H9 (cell line): ENCODE data around the gene MPST. TPM values are rescaled to one million over a fixed set of nuclear protein-coding genes. Genes with fewer than 3 reads are reported as not detected.
A peak's percentile ranks its signal among the peaks of the same experiment; 100 is the strongest.

ENCODE experiments used
- DNase-seq: peaks from one replicate; pipeline ENCODE4 v3.0.0-alpha.2; 2017
- H2AFZ ChIP-seq: one replicate; pipeline ENCODE4 v1.6.1; 2013; ENCODE audit warnings: mild to moderate bottlenecking, low read length, control low read depth, moderate library complexity
- H2AK5ac ChIP-seq: 2 replicates; pipeline ENCODE4 v1.6.1; 2013; ENCODE audit warnings: low read length, control low read depth, mixed read lengths; ENCODE audit not compliant: insufficient read length
- H2BK120ac ChIP-seq: one replicate; pipeline ENCODE4 v1.6.1; 2013; ENCODE audit warnings: low read depth, mild to moderate bottlenecking, low read length, control low read depth, inconsistent platforms; ENCODE audit not compliant: poor library complexity, severe bottlenecking
- H2BK12ac ChIP-seq: 2 replicates; pipeline ENCODE4 v1.6.1; 2013; ENCODE audit warnings: low read length, control low read depth, mixed read lengths, low read depth; ENCODE audit not compliant: insufficient read length
- H2BK15ac ChIP-seq: 2 replicates; pipeline ENCODE4 v1.6.1; 2013; ENCODE audit warnings: low read depth, low read length, control low read depth
- H2BK20ac ChIP-seq: one replicate; pipeline ENCODE4 v1.6.1; 2013; ENCODE audit warnings: low read depth, mild to moderate bottlenecking, low read length, control low read depth, inconsistent platforms; ENCODE audit not compliant: poor library complexity, severe bottlenecking
- H2BK5ac ChIP-seq: 2 replicates; pipeline ENCODE4 v1.6.1; 2013; ENCODE audit warnings: low read length, control low read depth, mixed read lengths; ENCODE audit not compliant: insufficient read length
- H3K14ac ChIP-seq: 2 replicates; pipeline ENCODE4 v1.6.1; 2013; ENCODE audit warnings: low read length, control low read depth; ENCODE audit not compliant: insufficient read depth
- H3K18ac ChIP-seq: 2 replicates; pipeline ENCODE4 v1.6.1; 2013; ENCODE audit warnings: low read depth, mild to moderate bottlenecking, mixed read lengths, low read length, control low read depth; ENCODE audit not compliant: insufficient read length
- H3K23ac ChIP-seq: 2 replicates; pipeline ENCODE4 v1.6.1; 2013; ENCODE audit warnings: low read length, control low read depth, mixed read lengths, low read depth; ENCODE audit not compliant: insufficient read length
- H3K23me2 ChIP-seq: 2 replicates; pipeline ENCODE4 v1.6.1; 2013; ENCODE audit warnings: low read depth, mild to moderate bottlenecking, mixed read lengths, low read length, control low read depth; ENCODE audit not compliant: insufficient read length, poor library complexity, severe bottlenecking
- H3K27ac ChIP-seq: 2 replicates; pipeline ENCODE4 v1.5.1; 2013; ENCODE audit warnings: low read length, control low read depth, mixed read lengths, low read depth; ENCODE audit not compliant: insufficient read length
- H3K27me3 ChIP-seq: 2 replicates; pipeline ENCODE4 v1.6.1; 2013; ENCODE audit warnings: low read length, control low read depth, inconsistent platforms; ENCODE audit not compliant: insufficient read depth
- H3K4ac ChIP-seq: 2 replicates; pipeline ENCODE4 v1.6.1; 2013; ENCODE audit warnings: low read depth, mild to moderate bottlenecking, control low read depth, inconsistent platforms, low read length, moderate library complexity
- H3K4me1 ChIP-seq: 2 replicates; pipeline ENCODE4 v1.6.1; 2013; ENCODE audit warnings: low read length, control low read depth, inconsistent platforms; ENCODE audit not compliant: insufficient read depth
- H3K4me2 ChIP-seq: 2 replicates; pipeline ENCODE4 v1.6.1; 2013; ENCODE audit warnings: low read length, control low read depth, mixed read lengths; ENCODE audit not compliant: insufficient read length, insufficient read depth
- H3K56ac ChIP-seq: 2 replicates; pipeline ENCODE4 v1.6.1; 2013; ENCODE audit warnings: low read depth, mild to moderate bottlenecking, mixed read lengths, low read length, control low read depth; ENCODE audit not compliant: insufficient read length
- H3K79me1 ChIP-seq: 2 replicates; pipeline ENCODE4 v1.6.1; 2013; ENCODE audit warnings: low read depth, mild to moderate bottlenecking, moderate library complexity, low read length, control low read depth, inconsistent platforms; ENCODE audit not compliant: insufficient read depth, poor library complexity, severe bottlenecking
- H3K79me2 ChIP-seq: 2 replicates; pipeline ENCODE4 v1.6.1; 2013; ENCODE audit warnings: low read length, control low read depth, inconsistent platforms; ENCODE audit not compliant: insufficient read depth
- H3K9ac ChIP-seq: 2 replicates; pipeline ENCODE4 v1.6.1; 2013; ENCODE audit warnings: low read length, control low read depth, mixed read lengths; ENCODE audit not compliant: insufficient read length; ENCODE audit errors: extremely low read depth
- H3K9me3 ChIP-seq: one replicate; pipeline ENCODE4 v1.6.1; 2013; ENCODE audit warnings: low read depth, low read length, inconsistent platforms; ENCODE audit not compliant: control insufficient read depth
- H3T11ph ChIP-seq: one replicate; pipeline ENCODE4 v1.6.1; 2013; ENCODE audit warnings: mild to moderate bottlenecking, low read length, control low read depth, inconsistent platforms
- H4K20me1 ChIP-seq: one replicate; pipeline ENCODE4 v1.6.1; 2013; ENCODE audit not compliant: control insufficient read depth, insufficient read length, insufficient read depth
- H4K5ac ChIP-seq: 2 replicates; pipeline ENCODE4 v1.6.1; 2013; ENCODE audit warnings: low read depth, mild to moderate bottlenecking, mixed read lengths, low read length, control low read depth; ENCODE audit not compliant: insufficient read length
- H4K8ac ChIP-seq: replicated peaks from 2 replicates; pipeline ENCODE4 v1.6.1; 2013; ENCODE audit warnings: low read length, control low read depth, mixed read lengths, low read depth; ENCODE audit not compliant: insufficient read length
- H4K91ac ChIP-seq: 2 replicates; pipeline ENCODE4 v1.6.1; 2013; ENCODE audit warnings: low read depth, mild to moderate bottlenecking, moderate library complexity, mixed read lengths, low read length, control low read depth; ENCODE audit not compliant: insufficient read length
- H3K27ac Mint-ChIP-seq, 3 experiments: 2 replicates in 2 of 3; 3 replicates in 1 of 3; pipeline ENCODE4 v1.8.0; 2020 to 2021; ENCODE audit warnings: mixed read lengths in 3 of 3, mild to moderate bottlenecking in 1 of 3, moderate library complexity in 1 of 3
- H3K27me3 Mint-ChIP-seq: 2 replicates; pipeline ENCODE4 v1.8.0; 2021; ENCODE audit warnings: low read depth, mild to moderate bottlenecking, moderate library complexity, mixed read lengths
- H3K36me3 Mint-ChIP-seq, 3 experiments: 2 replicates in 2 of 3; 3 replicates in 1 of 3; pipeline ENCODE4 v1.8.0; 2020 to 2021; ENCODE audit warnings: low read depth in 3 of 3, mixed read lengths in 3 of 3; ENCODE audit not compliant: insufficient read depth in 1 of 3
- H3K4me1 Mint-ChIP-seq, 2 experiments: 2 replicates each; pipeline ENCODE4 v1.8.0; 2020; ENCODE audit warnings: mixed read lengths in 2 of 2
- H3K4me3 Mint-ChIP-seq, 2 experiments: 2 replicates in 1 of 2; 3 replicates in 1 of 2; pipeline ENCODE4 v1.8.0; 2020 to 2021; ENCODE audit warnings: mild to moderate bottlenecking in 2 of 2, mixed read lengths in 2 of 2, moderate library complexity in 1 of 2
- H3K9me3 Mint-ChIP-seq, 2 experiments: 2 replicates in 1 of 2; 3 replicates in 1 of 2; pipeline ENCODE4 v1.8.0; 2020; ENCODE audit warnings: mild to moderate bottlenecking in 2 of 2, mixed read lengths in 2 of 2, moderate library complexity in 1 of 2
- WGBS: extraction: QIAGEN DNeasy Blood & Tissue Kit; methylation state at CpG from one replicate; pipeline ENCODE4 v1.1.7; 2013; ENCODE audit warnings: missing lambda C conversion rate, low lambda C conversion rate, mixed read lengths; ENCODE audit not compliant: insufficient read length; ENCODE audit errors: extremely low coverage; 5-methylcytosine and 5-hydroxymethylcytosine counted together
- total RNA-seq: library from RNA; stranded (reverse); gene quantifications from 2 replicates; pipeline ENCODE4 v1.2.1, GENCODE V29; 2021
- TF ChIP-seq, protein P1 (sequence below): fragments of 200-600 bp; sonication (generic); conservative IDR thresholded peaks from 3 replicates; pipeline ENCODE4 v1.8.0; 2021; ENCODE audit warnings: antibody characterized with exemption, mild to moderate bottlenecking

Gene MPST
- total RNA-seq, 1 experiment from 2014 or later: 70.5 TPM

DNA sequence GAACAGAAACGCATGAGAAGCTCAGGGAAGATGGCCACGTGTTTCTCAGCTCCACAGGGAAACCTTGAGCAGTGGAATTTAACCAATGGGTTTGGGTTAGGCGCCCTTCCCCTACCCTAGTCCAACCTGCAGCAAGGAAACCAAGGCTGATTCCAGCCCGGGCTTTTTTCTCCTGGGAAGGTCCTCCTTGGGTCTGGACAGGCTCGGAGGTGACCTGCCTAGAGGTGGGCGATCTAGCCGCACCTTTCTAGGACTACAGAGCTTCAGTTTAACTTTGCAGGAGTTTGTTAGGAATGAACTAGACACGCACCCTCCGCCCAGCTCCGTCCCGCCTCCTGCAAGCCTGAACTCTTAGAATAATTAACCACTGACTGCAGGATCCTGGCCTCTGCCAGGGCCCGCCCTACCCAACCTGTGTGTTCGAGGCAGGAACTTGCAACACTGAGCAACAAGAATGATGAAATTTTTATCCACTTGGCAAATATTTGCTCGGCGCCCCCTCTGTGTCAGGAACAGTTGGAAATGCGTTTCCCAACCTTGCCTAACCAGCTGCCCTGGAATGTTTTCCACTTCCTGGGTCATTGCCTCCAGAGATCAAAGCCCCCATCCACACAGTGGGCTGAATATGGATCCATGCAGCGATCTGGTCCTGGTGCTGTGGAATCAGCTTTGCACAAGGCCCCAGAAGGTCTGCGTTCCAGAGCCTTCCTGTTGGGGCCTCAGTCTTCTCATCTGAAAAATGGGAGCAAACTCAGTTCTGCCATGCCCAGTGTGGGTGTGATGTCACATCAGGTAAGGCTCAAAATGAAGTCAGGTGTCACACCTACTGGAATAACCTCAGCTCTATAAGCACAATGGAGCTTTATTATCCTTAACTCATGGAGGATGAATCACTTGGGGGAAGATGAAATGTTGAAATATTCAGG lies 13.3 kb downstream of the MPST start:
- Histone ChIP-seq H3K9ac (no peak overlapping the region), H3K23ac (no peak overlapping the region), H3K14ac (no peak overlapping the region), H3K18ac (no peak overlapping the region), H2AFZ (no peak overlapping the region), H3K4me2 (no peak overlapping the region), H2BK5ac (no peak overlapping the region), H3K23me2 (no peaks in the 10 kb centered on the region), H3T11ph (no peak overlapping the region), H2BK15ac (no peak overlapping the region), H3K56ac (no peak overlapping the region), H3K79me2 (no peaks in the 10 kb centered on the region), H2BK12ac (no peak overlapping the region), H3K4me1 (no peaks in the 10 kb centered on the region; the same call in 1 of the 2 replicates), H3K4ac (no peak overlapping the region), H4K5ac (no peak overlapping the region), H4K8ac (no peak overlapping the region), H2AK5ac (no peak overlapping the region), H4K20me1 (peaks cover 3% of the 10 kb centered on the region), H4K91ac (no peak overlapping the region), H3K27ac (no peak overlapping the region), H3K9me3 (no peaks in the 10 kb centered on the region), H2BK20ac (no peak overlapping the region), H3K27me3 (no peaks in the 10 kb centered on the region), H3K79me1 (no peaks in the 10 kb centered on the region), H2BK120ac (no peak overlapping the region)
- H3K27me3 Mint-ChIP-seq: peaks cover 23% of the 10 kb centered on the region
- H3K9me3 Mint-ChIP-seq: no peaks in the 10 kb centered on the region
- H3K27ac Mint-ChIP-seq: peak overlapping the region in 1 of 3 experiments; percentile 16; a peak in 1 of 7 replicates
- peaks cover 29 to 30% of the 10 kb centered on the region in 2 experiments for H3K4me1 Mint-ChIP-seq
- peaks cover 4 to 23% (median 13%) of the 10 kb centered on the region in 3 experiments; a peak in 6 of 7 replicates for H3K36me3 Mint-ChIP-seq
- no peak overlapping the region for H3K4me3 Mint-ChIP-seq
- WGBS: no CpG with 5 or more reads among the region's 18 CpGs
- DNase-seq: no peak
- TF ChIP-seq, protein P1, sequence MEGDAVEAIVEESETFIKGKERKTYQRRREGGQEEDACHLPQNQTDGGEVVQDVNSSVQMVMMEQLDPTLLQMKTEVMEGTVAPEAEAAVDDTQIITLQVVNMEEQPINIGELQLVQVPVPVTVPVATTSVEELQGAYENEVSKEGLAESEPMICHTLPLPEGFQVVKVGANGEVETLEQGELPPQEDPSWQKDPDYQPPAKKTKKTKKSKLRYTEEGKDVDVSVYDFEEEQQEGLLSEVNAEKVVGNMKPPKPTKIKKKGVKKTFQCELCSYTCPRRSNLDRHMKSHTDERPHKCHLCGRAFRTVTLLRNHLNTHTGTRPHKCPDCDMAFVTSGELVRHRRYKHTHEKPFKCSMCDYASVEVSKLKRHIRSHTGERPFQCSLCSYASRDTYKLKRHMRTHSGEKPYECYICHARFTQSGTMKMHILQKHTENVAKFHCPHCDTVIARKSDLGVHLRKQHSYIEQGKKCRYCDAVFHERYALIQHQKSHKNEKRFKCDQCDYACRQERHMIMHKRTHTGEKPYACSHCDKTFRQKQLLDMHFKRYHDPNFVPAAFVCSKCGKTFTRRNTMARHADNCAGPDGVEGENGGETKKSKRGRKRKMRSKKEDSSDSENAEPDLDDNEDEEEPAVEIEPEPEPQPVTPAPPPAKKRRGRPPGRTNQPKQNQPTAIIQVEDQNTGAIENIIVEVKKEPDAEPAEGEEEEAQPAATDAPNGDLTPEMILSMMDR: no peak
